IPS-20b (cell line): ENCODE results near the gene CDH24.

Experiments
- H3K27ac ChIP-seq: one replicate; pipeline ENCODE4 v1.5.1; 2013; ENCODE audit warnings: low read length
- H3K27me3 ChIP-seq: 2 replicates; pipeline ENCODE4 v1.6.1; 2013; ENCODE audit warnings: mild to moderate bottlenecking, low read length, inconsistent platforms; ENCODE audit not compliant: insufficient read depth
- H3K36me3 ChIP-seq: 2 replicates; pipeline ENCODE4 v1.6.1; 2013; ENCODE audit warnings: low read depth, mild to moderate bottlenecking, inconsistent platforms, low read length, moderate library complexity; ENCODE audit not compliant: insufficient read depth
- H3K4me1 ChIP-seq: 2 replicates; pipeline ENCODE4 v1.6.1; 2013; ENCODE audit warnings: mild to moderate bottlenecking, control low read depth, inconsistent platforms, low read length, moderate library complexity; ENCODE audit not compliant: insufficient read depth
- H3K4me3 ChIP-seq: 2 replicates; pipeline ENCODE4 v1.5.1; 2013; ENCODE audit warnings: mild to moderate bottlenecking, low read length, inconsistent platforms
- H3K9ac ChIP-seq: 2 replicates; pipeline ENCODE4 v1.6.1; 2013; ENCODE audit warnings: low read depth, mild to moderate bottlenecking, inconsistent platforms, low read length, moderate library complexity
- H3K9me3 ChIP-seq: 2 replicates; pipeline ENCODE4 v1.6.1; 2013; ENCODE audit warnings: mild to moderate bottlenecking, low read depth, low read length, inconsistent platforms; ENCODE audit not compliant: insufficient read depth

CDH24 gene

GRCh38 chr14:23056145-23056955 lies 970 bp downstream of the CDH24 start:
- Histone ChIP-seq H3K9ac (peak overlapping the region; percentile 68), H3K9me3 (no peaks in the 10 kb centered on the region), H3K4me1 (0 out of 2 replicates have a peak, but pooled peaks cover 3% of the 10 kb centered on the region), H3K4me3 (peak overlapping the region; percentile 85), H3K27me3 (peaks cover 6% of the 10 kb centered on the region; the same call in 1 of the 2 replicates), H3K27ac (no peak overlapping the region), H3K36me3 (peaks cover 44% of the 10 kb centered on the region)

GRCh38 chr14:23055621-23056144 lies 1.6 kb downstream of the CDH24 start:
- H3K4me1 ChIP-seq, result 0 out of 2 replicates have a peak, but pooled peaks cover 3% of the 10 kb centered on the region
- no peak overlapping the region for H3K27ac ChIP-seq
- H3K27me3 ChIP-seq, result peaks cover 6% of the 10 kb centered on the region; the same call in 1 of the 2 replicates
- H3K36me3 ChIP-seq, result peaks cover 38% of the 10 kb centered on the region
- H3K4me3 ChIP-seq, result no peak overlapping the region
- no peak overlapping the region for H3K9ac ChIP-seq
- no peaks in the 10 kb centered on the region for H3K9me3 ChIP-seq

- 0 out of 2 replicates have a peak, but pooled peaks cover 3% of the 10 kb centered on the region for H3K4me1 ChIP-seq
- peaks cover 38% of the 10 kb centered on the region for H3K36me3 ChIP-seq
Measured at GRCh38 chr14:23055147-23055550, 2.2 kb downstream of the CDH24 start.

GRCh38 chr14:23054000-23054811 lies 3.1 kb downstream of the CDH24 start:
- H3K27ac ChIP-seq, result no peak overlapping the region
- H3K4me1 ChIP-seq, result 0 out of 2 replicates have a peak, but pooled peaks cover 3% of the 10 kb centered on the region
- peaks cover 6% of the 10 kb centered on the region; the same call in 1 of the 2 replicates for H3K27me3 ChIP-seq
- H3K9ac ChIP-seq, result no peak overlapping the region
- H3K9me3 ChIP-seq, result no peaks in the 10 kb centered on the region
- H3K36me3 ChIP-seq, result peaks cover 37% of the 10 kb centered on the region
- no peak overlapping the region for H3K4me3 ChIP-seq

More at GRCh38 chr14:23055147-23055550, 2.2 kb downstream of the CDH24 start:
- Histone ChIP-seq H3K4me3 (no peak overlapping the region), H3K9ac (no peak overlapping the region), H3K27me3 (peaks cover 6% of the 10 kb centered on the region; the same call in 1 of the 2 replicates), H3K27ac (no peak overlapping the region), H3K9me3 (no peaks in the 10 kb centered on the region)

- H3K36me3 ChIP-seq, result peaks cover 31% of the 10 kb centered on the region
- peaks cover 6% of the 10 kb centered on the region; the same call in 1 of the 2 replicates for H3K27me3 ChIP-seq
- H3K4me1 ChIP-seq, result 0 out of 2 replicates have a peak, but pooled peaks cover 3% of the 10 kb centered on the region
- H3K9ac ChIP-seq, result no peak overlapping the region
- no peak overlapping the region for H3K4me3 ChIP-seq
- no peak overlapping the region for H3K27ac ChIP-seq
- H3K9me3 ChIP-seq, result no peaks in the 10 kb centered on the region
Measured at GRCh38 chr14:23053426-23053825, 3.9 kb downstream of the CDH24 start.

- Histone ChIP-seq H3K9ac (no peak overlapping the region), H3K4me3 (no peak overlapping the region), H3K27me3 (peaks cover 6% of the 10 kb centered on the region; the same call in 1 of the 2 replicates), H3K4me1 (0 out of 2 replicates have a peak, but pooled peaks cover 3% of the 10 kb centered on the region), H3K36me3 (peaks cover 31% of the 10 kb centered on the region), H3K9me3 (no peaks in the 10 kb centered on the region), H3K27ac (no peak overlapping the region)
Measured at GRCh38 chr14:23052671-23053070, 4.6 kb downstream of the CDH24 start.

- H3K27me3 ChIP-seq, result peaks cover 6% of the 10 kb centered on the region; the same call in 1 of the 2 replicates
- H3K4me1 ChIP-seq, result 0 out of 2 replicates have a peak, but pooled peaks cover 3% of the 10 kb centered on the region
Measured at GRCh38 chr14:23052182-23052623, 5.1 kb downstream of the CDH24 start.

GRCh38 chr14:23051141-23052057 lies 5.9 kb downstream of the CDH24 start:
- Histone ChIP-seq H3K4me1 (0 out of 2 replicates have a peak, but pooled peaks cover 3% of the 10 kb centered on the region), H3K9me3 (no peaks in the 10 kb centered on the region), H3K27me3 (no peaks in the 10 kb centered on the region; the same call in 1 of the 2 replicates), H3K9ac (no peak overlapping the region), H3K27ac (no peak overlapping the region), H3K4me3 (no peak overlapping the region), H3K36me3 (peaks cover 31% of the 10 kb centered on the region)

More at GRCh38 chr14:23052182-23052623, 5.1 kb downstream of the CDH24 start:
- Histone ChIP-seq H3K36me3 (peaks cover 31% of the 10 kb centered on the region), H3K27ac (no peak overlapping the region), H3K9ac (no peak overlapping the region), H3K4me3 (no peak overlapping the region), H3K9me3 (no peaks in the 10 kb centered on the region)

GRCh38 chr14:23049011-23049410 lies 8.3 kb downstream of the CDH24 start:
- Histone ChIP-seq H3K27me3 (no peaks in the 10 kb centered on the region), H3K36me3 (peaks cover 28% of the 10 kb centered on the region), H3K9ac (no peak overlapping the region), H3K4me1 (no peaks in the 10 kb centered on the region), H3K9me3 (no peaks in the 10 kb centered on the region), H3K27ac (no peak overlapping the region), H3K4me3 (no peak overlapping the region)

- Histone ChIP-seq H3K9ac (no peak overlapping the region), H3K27ac (no peak overlapping the region), H3K36me3 (peaks cover 18% of the 10 kb centered on the region), H3K4me1 (no peaks in the 10 kb centered on the region), H3K27me3 (no peaks in the 10 kb centered on the region), H3K9me3 (no peaks in the 10 kb centered on the region), H3K4me3 (no peak overlapping the region)
Measured at GRCh38 chr14:23047751-23048693, 9.3 kb downstream of the CDH24 start.
